Fibroblast of upper back skin (primary cell): ENCODE measurements around the gene ISOC2.

Experiments used
- DNase-seq: peaks from one replicate; pipeline ENCODE4 v3.0.0-alpha.2; 2013

The ISOC2 gene

DNA sequence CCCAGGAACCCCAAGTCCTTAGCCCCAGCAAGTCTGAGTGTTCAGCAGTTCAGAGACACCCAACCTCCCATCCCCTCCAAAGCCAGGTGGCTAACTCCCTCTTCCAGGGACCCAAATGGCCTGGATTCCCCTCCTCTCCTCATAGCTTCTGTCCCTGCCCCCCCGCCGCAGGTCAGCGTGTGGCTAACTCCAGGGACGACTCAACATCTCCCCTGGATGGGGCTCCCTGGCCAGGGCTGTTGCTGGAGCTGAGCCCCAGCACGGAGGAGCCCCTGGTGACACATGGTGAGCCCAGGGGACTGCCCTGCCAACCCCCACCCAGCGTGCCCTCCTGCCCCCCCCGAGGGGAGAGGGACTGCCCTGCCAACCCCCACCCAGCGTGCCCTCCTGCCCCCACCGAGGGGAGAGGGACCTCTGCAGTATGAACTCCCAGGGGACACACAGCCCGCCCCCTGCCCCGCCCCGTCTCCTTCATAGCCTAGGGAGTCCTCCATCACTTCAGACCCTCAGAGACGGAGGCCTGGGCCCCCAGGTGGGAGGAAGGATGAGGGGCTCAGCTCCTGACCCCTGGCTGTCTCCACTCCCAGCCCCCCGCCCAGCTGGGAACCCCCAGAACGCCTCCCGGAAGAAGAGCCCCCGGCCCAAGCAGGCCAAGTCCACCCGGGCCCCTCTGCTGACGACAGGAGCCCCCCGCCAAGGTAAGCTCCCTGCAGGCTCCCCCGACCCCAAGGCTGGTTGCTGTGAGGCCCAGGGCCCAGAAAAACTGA, 28.5 kb upstream of the ISOC2 start:
- no peak for DNase-seq

DNA sequence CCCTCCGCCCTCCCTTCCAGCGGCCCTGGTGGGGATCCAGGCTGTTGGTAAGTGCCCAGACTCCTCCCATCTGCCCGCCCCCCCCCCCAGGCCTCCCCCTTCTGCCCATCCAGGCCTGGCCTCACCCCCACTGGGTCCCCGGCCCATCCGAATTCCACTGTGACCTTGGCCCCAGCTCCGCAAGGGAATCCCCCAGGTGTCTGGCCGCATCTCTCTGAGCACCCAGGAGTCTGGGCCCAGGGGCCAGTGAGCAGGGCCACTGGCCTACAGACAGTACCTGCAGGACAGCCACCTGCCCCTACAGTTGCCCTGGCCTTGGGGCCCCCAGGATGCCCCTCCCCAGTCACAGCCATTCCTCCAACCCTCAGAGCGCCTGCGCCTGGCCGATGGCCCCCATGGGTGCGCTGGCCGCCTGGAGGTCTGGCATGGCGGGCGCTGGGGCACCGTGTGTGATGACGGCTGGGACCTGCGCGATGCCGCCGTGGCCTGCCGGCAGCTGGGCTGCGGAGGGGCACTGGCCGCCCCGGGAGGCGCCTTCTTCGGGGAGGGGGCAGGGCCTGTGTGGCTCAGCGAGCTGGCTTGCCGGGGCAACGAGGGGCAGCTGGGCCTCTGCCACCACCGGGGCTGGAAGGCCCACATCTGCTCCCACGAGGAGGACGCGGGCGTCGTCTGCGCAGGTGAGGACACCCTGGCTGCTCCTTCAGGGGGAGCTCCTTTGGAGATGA, 27.7 kb upstream of the ISOC2 start:
- DNase-seq, result no peak

DNA sequence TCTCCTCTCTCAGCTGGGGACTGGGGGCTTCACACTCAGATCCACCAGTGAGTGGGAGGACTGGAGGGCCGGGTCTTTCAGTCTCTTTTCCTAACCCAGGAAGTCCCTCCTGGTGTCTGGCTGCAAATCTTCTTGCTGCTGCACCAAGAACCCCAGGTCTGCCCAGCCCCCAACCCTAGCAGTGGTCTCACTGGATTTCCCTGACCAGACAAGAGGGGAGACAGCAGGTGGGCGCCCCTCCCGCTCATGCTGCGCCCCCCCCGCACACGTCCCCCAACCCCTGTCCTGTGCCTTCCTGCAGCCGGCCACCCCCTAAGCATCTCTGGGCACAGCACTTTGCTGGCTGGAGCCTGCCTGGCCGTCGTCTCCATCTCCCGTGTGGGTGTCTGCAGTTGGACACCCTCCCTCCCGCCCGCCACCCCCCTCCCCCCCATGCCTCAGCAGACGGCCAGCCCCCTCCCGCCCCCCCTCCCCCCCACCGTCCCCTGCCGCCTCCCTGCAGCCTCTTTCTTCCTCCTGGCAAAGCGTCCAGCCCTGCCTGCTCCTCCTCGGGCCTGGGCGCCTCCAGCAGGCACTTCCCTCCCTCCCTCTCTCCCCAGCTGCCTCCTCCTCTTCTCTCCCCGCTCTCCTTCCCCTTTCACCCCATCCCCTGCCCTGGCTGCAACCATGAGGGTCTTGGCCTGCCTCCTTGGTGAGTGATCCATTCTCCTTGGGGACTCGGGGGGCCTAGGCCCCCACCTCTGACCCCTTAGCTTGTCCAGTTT, 26.7 kb upstream of the ISOC2 start, which contains the start of gene SSC5D:
Gene SSC5D (plus strand): TSS at position 513 of the 764 bp plus-strand sequence. CDS start 154 bp downstream, at position 667.
- peak; percentile 65 for DNase-seq

DNA sequence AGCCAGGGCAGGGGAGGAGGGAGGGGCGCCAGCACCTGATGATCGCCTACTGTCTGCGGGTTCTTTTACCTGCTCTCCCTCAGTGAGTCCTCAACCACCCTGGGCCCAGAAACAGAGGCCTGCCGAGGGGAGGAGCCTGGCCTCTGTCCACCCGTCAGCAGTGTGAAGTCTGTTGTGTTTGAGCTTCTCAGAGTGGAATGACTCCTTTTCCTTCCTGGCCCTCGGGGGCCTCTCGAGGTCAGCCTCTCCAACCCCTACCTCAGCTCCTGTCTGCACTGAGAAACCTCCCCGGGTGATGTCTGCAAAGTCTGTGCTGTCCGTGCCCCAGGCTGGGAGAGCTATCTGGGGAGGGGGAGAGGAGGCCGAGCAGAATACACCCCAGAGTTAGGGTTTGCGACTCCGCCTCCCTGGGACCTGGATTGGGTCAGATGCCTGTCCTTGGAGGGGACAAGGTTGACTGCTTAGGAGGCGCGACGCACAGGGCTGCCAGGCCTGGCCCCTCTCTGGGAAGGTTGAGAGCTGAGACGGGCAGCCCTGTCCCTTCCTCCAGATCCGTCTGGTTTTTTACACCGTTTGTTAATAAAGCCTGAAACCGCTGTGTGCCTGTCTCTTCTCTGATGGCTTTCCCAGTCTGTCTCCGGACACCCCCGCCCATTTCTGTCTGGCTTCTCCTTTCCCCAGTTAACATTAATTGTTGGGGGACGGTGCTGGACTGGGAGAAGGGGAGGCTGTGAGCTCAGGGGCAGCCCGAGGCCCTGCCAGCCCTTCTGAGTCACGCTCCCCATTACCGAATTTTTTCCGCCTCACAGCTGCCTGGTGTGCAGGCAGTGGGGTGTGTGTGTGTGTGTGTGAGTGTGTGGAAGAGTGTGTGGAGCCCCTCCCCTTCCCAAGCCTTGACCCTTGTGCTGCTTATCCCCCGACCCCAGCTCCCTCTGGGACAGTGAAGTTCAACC, 25.8 kb upstream of the ISOC2 start:
- peak; percentile 96 for DNase-seq

DNA sequence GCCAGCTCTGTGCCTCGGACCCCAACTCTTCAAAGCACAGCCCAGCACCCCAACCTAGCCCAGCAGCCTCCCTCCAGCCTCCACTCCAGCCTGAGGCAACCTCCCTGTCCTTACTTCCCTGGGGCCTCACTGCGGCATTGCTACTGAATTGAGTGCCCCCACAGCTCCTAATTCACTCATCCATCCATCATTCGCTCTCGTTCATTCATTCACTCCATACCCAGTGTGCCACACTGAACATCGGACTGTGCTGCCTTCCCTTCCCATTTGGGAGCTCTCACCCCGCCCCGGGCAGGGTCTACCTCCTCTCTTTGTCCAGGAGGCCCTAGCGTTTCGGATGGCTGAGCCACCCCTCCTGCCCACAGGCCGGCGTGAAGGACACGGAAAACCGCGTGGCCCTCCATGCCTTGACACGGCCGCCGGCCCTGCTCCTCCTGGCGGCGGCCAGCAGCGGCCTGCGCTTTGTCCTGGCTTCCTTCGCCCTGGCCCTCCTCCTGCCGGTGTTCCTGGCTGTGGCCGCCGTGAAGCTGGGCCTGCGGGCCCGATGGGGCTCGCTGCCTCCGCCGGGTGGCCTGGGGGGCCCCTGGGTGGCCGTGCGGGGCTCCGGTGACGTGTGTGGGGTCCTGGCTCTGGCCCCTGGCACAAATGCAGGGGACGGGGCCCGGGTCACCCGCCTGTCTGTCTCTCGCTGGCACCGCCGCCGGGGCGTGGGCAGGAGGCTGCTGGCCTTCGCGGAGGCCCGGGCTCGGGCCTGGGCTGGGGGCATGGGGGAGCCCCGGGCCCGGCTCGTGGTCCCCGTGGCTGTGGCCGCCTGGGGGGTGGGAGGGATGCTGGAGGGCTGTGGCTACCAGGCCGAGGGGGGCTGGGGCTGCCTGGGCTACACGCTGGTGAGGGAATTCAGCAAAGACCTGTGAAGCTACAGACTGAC, 24.9 kb upstream of the ISOC2 start:
- DNase-seq, result no peak

DNA sequence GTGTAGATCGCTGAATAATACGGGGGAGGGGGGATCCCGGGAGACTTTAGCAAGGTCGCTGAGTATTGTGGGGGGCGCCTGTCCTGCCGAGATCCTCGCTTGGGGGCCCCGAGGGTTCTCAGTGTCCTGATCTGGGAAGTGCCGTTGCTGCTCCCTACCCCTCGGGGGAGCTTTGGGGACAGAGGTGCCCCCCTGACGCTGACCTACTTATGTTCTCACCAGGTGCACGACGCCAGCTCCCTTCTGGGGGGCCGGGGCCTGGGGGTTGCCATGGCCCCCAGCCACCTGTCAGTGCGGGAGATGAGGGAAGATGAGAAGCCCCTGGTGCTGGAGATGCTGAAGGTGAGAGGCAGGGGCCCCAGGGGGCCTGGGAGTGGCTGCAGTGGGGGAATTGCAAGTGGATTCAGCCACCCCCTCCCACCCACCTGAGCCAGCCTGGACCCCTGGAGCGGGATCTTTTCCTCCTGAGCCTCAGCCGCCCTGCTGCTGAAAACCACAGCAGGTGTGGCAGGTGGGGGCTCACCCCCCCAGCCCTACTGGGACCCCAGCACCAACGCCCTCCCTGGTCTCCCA, 24.1 kb upstream of the ISOC2 start:
- DNase-seq, result no peak

DNA sequence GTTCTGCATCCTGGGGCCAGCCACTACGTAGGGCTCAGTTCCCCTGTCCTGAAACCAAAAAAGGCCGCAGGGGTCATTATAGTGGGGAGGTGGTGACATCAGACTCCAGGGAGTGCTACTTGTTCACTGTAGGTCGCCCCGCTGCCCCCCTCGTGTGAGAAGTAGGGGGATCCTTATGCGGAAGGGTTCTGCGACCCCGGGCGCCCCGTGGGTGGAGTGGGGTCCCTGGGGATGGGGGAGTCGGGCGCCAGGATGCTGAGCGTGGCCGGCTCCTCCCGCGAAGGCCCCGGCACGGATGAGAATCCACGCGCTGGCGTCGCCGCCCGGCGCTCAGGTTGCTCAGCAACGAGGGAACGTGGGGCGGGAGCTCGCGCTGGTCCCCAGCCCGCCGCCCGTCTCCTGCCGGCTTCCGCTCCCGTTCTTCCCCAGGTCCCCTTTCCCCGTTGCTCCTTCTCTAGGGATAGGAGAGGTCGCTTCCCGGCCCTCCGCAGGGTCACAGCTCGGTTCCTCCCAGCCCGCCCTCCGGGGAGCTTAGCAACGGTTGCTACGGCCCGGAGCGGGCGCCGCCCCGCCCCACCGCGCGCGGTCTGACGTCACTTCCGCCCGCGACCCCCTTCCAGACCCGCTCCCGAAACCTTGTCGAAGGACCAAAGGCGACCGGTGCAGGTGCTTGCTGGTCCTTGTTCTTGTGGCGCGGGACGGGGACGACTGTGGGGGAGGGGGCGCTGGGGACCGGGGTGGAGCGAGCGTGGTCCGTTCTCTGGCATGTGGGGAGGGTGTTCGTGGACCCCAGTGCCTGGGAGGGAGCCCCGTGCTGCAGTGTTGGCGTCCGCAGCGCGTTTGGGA, 23.4 kb upstream of the ISOC2 start, which contains the start of gene NAT14:
Gene NAT14 (plus strand): TSS at position 596 of the 846 bp plus-strand sequence. CDS start 521 bp downstream, outside the sequence.
- DNase-seq, result peak; percentile 60

DNA sequence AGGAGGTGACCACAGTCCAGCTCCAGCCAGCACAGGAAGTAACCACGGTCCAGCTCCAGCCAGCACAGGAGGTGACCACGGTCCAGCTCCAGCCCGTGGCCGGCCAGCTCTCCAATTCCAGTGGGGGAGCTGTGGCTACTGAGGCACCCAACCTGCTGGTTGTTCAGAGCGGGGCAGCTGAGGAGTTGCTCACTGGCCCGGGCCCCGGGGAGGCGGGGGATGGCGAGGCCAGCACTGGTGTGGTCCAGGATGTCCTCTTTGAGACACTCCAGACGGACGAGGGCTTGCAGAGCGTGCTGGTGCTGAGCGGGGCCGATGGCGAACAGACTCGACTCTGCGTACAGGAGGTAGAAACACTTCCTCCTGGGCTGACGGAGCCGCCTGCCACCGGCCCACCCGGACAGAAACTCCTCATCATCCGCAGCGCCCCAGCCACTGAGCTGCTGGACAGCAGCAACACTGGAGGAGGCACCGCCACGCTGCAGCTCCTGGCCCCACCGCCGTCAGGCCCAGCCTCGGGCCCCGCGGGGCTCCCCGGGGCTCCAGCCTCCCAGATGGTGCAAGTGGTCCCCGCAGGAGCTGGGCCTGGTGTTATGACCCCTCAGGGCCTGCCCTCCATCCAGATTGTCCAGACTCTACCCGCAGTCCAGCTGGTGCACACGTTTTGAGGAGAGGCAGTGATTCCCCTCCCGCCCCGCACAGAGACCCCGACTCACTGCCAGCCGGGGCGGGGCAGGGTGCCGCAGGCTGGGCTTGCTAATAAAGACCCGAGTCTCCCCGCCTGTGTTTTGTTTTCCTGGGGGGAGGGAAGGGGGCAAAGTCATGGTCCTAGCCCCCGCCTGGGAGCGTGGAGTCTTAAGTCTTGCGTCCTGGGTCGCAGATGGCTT, 22.5 kb upstream of the ISOC2 start:
- no peak for DNase-seq

DNA sequence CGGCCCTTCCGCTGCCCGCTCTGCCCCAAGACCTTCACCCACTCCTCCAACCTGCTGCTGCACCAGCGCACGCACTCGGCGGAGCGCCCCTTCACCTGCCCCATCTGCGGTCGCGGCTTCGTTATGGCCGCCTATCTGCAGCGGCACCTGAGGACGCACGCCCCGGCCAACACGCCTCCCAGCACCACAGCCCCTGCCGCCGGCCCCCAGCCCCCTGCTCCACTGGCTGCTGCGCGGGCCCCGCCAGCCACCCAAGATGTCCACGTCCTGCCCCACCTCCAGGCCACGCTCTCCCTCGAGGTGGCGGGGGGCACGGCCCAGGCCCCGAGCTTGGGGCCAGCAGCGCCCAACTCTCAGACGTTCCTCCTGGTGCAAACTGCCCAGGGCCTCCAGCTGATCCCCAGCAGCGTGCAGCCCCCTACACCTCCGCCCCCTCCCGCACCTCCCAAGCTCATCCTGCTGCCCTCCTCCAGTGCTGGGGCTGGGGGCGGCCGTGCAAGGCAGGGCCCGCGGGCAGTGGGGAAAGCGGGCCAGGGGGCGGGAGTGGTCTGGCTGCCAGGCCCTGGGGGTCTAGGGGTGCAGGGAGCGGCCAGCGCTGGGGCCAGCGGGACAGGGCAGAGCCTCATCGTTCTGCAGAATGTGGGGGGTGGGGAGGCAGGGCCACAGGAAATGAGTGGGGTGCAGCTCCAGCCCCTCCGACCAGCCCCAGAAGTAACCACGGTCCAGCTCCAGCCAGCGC, 21.7 kb upstream of the ISOC2 start:
- DNase-seq, result no peak

DNA sequence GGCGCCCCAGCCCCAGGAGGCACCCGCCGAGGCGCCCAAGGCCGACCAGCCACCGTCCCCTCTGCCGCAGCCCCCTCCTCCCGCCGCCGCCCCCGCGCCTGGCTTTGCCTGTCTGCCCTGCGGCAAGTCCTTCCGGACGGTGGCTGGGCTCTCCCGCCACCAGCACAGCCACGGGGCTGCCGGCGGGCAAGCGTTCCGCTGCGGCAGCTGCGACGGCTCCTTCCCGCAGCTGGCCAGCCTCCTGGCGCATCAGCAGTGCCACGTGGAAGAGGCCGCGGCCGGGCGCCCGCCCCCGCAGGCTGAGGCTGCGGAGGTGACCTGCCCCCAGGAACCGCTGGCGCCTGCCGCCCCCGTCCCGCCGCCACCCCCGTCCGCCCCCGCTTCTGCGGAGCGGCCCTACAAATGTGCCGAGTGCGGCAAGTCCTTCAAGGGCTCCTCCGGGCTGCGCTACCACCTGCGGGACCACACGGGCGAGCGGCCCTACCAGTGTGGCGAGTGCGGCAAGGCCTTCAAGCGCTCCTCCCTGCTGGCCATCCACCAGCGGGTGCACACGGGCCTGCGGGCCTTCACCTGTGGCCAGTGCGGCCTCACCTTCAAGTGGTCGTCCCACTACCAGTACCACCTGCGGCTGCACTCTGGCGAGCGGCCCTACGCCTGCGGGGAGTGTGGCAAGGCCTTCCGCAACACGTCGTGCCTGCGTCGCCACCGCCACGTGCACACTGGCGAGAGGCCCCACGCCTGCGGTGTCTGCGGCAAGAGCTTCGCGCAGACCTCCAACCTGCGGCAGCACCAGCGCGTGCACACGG, 20.9 kb upstream of the ISOC2 start:
- DNase-seq, result no peak

DNA sequence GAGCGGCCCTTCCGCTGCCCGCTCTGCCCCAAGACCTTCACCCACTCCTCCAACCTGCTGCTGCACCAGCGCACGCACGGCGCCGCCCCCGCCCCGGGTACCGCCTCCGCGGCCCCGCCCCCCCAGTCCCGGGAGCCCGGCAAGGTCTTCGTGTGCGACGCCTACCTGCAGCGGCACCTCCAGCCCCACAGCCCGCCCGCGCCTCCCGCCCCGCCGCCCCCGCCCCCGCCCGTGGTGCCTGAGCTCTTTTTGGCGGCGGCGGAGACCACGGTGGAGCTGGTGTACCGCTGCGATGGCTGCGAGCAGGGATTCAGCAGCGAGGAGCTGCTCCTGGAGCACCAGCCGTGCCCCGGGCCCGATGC, 20.3 kb upstream of the ISOC2 start:
- no peak for DNase-seq

DNA sequence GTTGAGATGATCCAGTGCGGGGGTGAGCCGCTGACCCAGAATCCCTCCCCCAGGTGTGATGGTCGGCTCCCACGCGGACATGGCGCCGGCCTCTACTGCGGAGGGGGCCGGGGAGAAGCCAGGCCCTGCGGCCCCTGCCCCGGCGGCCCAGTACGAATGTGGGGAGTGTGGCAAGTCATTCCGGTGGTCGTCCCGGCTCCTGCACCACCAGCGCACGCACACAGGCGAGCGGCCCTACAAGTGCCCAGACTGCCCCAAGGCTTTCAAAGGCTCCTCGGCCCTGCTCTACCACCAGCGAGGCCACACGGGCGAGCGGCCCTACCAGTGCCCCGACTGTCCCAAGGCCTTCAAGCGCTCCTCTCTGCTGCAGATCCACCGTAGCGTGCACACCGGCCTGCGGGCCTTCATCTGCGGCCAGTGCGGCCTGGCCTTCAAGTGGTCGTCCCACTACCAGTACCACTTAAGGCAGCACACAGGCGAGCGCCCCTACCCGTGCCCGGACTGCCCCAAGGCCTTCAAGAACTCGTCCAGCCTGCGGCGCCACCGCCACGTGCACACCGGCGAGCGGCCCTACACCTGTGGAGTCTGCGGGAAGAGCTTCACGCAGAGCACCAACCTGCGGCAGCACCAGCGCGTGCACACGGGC, 19.8 kb upstream of the ISOC2 start:
- DNase-seq, result no peak

DNA sequence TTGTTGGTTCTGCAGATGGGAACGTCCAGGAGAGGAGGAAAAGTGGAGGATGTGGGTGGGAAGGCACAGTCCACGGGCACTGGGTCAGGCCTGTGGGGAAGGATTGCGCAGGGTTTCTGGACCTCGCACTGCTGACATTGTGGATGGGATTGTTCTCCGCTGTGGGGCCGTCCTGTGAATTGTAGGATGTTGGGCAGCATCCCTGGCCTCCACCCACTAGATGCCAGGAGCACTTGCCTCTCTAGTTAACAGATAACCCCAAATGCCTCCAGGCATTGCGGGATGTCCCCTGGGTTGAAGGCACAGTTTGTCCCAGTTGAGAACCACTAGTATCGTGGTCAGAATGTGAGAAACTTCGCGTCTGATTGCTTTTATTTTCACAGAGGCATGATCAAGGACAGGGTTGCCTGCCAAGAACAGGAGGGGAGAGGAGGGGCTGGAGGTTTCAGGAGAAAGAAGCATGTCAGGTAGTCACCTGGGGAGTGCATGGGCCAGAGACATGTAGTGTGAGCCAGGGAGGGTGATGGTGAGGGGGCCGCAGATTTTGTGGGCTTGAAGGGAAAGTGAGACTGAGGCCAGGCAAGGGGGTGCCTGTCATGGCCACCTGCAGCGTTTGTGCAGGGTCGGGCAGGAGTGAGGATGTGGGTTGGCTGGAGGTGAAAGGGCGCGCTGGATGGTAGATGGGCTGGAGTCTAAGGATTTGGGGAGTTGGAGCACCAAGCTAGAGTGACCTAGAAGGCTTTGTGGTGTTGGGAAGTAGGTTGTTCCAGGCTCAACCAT, 18.2 kb upstream of the ISOC2 start:
- DNase-seq, result no peak

DNA sequence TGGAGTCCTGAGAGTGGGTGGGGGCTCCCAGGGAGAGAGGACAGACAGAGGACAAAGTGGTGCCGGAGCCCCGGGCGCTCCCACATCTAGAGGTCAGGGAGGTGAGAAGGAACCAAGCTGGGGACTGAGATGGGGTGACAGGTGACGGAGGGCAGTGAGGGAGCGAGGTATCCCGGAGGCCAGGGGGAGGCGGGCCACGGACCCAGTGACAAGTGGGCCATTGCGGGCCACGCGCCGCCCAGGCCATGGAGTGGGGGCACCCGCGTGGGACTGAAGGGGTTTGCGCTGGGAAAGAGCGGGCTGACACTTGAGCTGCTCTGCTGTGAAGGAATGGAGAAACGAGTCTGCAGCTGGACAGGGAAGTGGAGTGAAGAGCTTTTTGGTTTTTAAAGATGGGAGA, 17.6 kb upstream of the ISOC2 start:
- DNase-seq, result no peak

DNA sequence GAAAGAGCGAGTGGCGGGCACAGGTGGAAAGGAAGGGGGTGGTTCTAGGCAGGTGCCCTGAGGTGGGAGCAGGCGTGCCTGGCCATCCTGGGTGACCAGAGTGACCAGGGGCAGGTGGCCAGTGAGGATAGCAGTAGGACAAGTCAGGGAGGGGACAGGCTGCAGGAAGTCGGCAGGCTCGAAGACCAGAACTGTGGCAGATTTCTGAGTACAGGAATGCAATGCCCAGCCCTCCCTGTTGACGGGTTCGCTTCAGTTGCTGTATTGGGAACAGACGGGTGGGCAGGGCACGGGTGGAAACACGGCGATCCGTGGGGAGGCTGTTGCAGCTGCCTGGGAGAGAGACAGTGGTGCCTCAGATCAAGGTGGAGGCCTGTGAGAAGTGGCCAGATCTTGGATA, 16.9 kb upstream of the ISOC2 start:
- DNase-seq, result no peak

DNA sequence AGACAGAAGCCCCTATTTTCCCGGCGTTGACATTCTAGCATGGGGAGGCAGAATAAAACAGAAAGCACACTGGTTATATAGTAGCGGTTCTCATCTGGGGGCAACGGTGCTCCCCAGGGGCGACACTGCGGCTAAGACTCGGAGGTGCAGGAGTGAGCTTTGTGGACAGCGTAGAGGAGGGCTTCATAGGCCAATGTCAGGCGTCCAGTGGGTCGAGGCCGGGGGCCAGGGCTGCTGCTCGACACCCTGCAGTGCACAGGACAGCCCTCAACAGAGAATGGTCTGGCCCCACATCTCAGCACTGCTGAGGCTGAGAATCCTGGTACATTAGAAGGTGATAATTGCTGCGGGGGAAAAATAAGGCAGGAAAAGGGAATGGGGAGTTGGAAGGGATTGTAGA, 16.5 kb upstream of the ISOC2 start:
- DNase-seq, result no peak
